AG09309 (cell line): Measurements from ENCODE around the gene TMEM51.

Experiments used
- DNase-seq: peaks from one replicate; pipeline ENCODE4 v3.0.0-alpha.2; 2010; ENCODE audit warnings: low read depth
- H3K4me3 ChIP-seq: 2 replicates; pipeline ENCODE4 v1.5.1; 2011; ENCODE audit warnings: mild to moderate bottlenecking, low read depth, low read length, moderate library complexity; ENCODE audit not compliant: control insufficient read depth
- TF ChIP-seq, protein P1 (sequence below): IDR thresholded peaks from 2 replicates; pipeline ENCODE4 v1.5.1; 2011; ENCODE audit warnings: mild to moderate bottlenecking, low read depth, low read length, inconsistent platforms; ENCODE audit not compliant: insufficient read depth, control insufficient read depth; ENCODE audit errors: missing control alignments

The TMEM51 gene

GRCh38 chr1:15117671-15118325 is 35.7 kb upstream of the TMEM51 start:
- TF ChIP-seq, protein P1, sequence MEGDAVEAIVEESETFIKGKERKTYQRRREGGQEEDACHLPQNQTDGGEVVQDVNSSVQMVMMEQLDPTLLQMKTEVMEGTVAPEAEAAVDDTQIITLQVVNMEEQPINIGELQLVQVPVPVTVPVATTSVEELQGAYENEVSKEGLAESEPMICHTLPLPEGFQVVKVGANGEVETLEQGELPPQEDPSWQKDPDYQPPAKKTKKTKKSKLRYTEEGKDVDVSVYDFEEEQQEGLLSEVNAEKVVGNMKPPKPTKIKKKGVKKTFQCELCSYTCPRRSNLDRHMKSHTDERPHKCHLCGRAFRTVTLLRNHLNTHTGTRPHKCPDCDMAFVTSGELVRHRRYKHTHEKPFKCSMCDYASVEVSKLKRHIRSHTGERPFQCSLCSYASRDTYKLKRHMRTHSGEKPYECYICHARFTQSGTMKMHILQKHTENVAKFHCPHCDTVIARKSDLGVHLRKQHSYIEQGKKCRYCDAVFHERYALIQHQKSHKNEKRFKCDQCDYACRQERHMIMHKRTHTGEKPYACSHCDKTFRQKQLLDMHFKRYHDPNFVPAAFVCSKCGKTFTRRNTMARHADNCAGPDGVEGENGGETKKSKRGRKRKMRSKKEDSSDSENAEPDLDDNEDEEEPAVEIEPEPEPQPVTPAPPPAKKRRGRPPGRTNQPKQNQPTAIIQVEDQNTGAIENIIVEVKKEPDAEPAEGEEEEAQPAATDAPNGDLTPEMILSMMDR = no peak
- H3K4me3 ChIP-seq = no peak overlapping the region
- no peak for DNase-seq

- no peak for DNase-seq
These were observed 35.0 kb upstream of the TMEM51 start for GRCh38 chr1:15118579-15118978.

DNA sequence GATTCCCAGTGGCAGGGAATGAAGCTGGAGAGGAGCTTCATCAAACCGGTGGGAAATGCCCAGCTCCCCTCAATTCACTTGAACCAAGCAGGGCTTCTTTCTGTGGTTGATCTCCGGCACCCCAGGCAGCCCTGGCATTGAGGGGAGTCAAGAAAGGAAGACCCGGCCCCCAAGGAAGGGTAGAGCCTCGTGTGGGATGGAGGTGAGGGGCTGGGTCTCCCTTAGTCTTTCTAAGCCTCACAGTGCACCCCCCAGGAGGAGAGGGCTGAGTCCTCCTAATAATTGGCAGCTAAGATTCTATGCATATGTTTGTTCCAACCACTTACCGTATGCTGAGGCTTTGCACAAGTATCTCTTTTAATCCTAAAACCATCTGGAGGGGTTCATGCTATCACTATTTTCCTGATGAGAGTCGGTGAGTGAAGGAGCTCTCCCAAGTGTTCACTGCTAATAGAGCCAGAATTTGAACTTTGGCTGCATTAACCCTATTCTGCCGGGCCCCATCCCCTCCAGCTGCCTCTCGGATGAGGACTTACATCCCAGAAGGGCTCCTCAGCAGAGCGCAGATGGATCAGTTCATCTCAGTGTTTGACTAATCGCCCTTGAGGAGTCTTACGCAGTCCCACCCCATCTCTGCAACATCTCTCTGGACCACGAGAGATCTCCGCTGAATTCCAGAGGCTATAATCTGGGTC is 33.1 kb upstream of the TMEM51 start:
- no peak for DNase-seq
- TF ChIP-seq, protein P1 = no peak

More at GRCh38 chr1:15118579-15118978, 35.0 kb upstream of the TMEM51 start:
- no peak overlapping the region for H3K4me3 ChIP-seq
- TF ChIP-seq, protein P1 = no peak

DNA sequence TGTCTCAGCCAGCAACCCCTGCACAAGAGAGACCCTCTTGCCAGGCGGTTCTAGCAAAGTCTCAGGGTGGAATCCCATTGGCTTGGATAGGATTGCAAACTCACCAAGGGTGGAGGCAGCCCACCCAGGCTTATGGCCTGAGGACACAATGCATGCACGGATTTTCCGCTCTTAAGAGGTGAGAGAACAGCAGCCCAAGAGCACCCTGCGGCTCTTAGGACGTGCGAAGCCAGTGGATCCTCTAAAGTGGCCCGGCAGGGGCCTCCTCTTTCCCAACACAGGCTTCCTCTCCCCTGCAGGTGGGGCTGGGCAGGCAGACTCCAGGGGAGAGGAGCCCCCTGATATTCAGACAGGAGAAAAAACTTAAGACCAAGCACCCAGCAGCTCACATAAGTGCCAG is 31.2 kb upstream of the TMEM51 start:
- TF ChIP-seq, protein P1 = no peak
- H3K4me3 ChIP-seq = no peak overlapping the region
- DNase-seq = no peak

More for the DNA sequence above, 33.1 kb upstream of the TMEM51 start:
- H3K4me3 ChIP-seq = no peak overlapping the region

- no peak overlapping the region for H3K4me3 ChIP-seq
- TF ChIP-seq, protein P1 = no peak
- no peak for DNase-seq
These were observed 30.3 kb upstream of the TMEM51 start for GRCh38 chr1:15123270-15123669.

GRCh38 chr1:15123925-15124324 is 29.6 kb upstream of the TMEM51 start:
- no peak overlapping the region for H3K4me3 ChIP-seq
- DNase-seq = no peak
- TF ChIP-seq, protein P1 = no peak
